ENCODE results near the gene ABCA13. TPM values are rescaled to one million over a fixed set of nuclear protein-coding genes. Genes with fewer than 3 reads are reported as not detected.
A peak's percentile ranks its signal among the peaks of the same experiment; 100 is the strongest.

ABCA13 gene
- polyA plus RNA-seq, 1 donor (not counting 4 experiments of a cell fraction or from before 2014, with no cell fraction given): 0.76 TPM

DNA sequence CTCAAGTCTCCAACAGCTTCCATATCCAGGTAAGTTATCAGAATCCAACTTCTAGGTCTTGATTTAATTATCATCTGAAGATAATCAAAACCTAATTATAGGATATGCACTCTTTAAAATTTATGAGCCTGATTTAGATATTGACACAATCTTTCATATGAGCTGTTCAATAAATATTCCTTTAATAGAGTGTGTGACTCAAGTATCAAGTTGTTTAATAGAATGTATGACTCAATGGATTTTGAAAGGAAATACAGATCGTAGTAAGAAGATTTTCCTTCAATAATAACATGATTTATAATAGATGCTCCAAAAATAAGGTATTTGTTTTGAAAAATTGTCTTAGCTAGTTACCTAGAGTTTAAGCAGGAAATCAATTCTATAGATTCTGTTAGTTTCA lies 97.8 kb downstream of the ABCA13 start:
- H3K9ac ChIP-seq (ENCODE audit: control insufficient read depth, extremely low read depth, insufficient read depth, low read length): no peak overlapping the region
- H3K4me2 ChIP-seq (ENCODE audit: control insufficient read depth, extremely low read depth, insufficient read depth, low read depth, low read length): no peak overlapping the region
- no peaks in the 10 kb centered on the region for H3K9me3 ChIP-seq (ENCODE audit: control insufficient read depth, low read depth, low read length)
- TF ChIP-seq EZH2 (IDR thresholded peaks at IDR 0.05; ENCODE audit: low read length): no peak
- TF ChIP-seq, protein P1, sequence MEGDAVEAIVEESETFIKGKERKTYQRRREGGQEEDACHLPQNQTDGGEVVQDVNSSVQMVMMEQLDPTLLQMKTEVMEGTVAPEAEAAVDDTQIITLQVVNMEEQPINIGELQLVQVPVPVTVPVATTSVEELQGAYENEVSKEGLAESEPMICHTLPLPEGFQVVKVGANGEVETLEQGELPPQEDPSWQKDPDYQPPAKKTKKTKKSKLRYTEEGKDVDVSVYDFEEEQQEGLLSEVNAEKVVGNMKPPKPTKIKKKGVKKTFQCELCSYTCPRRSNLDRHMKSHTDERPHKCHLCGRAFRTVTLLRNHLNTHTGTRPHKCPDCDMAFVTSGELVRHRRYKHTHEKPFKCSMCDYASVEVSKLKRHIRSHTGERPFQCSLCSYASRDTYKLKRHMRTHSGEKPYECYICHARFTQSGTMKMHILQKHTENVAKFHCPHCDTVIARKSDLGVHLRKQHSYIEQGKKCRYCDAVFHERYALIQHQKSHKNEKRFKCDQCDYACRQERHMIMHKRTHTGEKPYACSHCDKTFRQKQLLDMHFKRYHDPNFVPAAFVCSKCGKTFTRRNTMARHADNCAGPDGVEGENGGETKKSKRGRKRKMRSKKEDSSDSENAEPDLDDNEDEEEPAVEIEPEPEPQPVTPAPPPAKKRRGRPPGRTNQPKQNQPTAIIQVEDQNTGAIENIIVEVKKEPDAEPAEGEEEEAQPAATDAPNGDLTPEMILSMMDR (optimal IDR thresholded peaks at IDR 0.05 in 1 of 3, IDR thresholded peaks at IDR 0.05 in 1 of 3, conservative IDR thresholded peaks at IDR 0.05 in 1 of 3; ENCODE audit: extremely low read depth in 1 of 3, insufficient read depth in 2 of 3, low read length in 3 of 3): no peak
- FAIRE-seq: no peak
- peaks cover 2% of the 10 kb centered on the region for H3K27me3 ChIP-seq (ENCODE audit: control insufficient read depth, extremely low read depth, insufficient read depth, low read length)
- H3K9me1 ChIP-seq (ENCODE audit: control insufficient read depth, extremely low read depth, insufficient read depth, low read length): no peaks in the 10 kb centered on the region
- no peak overlapping the region for H2AFZ ChIP-seq (ENCODE audit: control insufficient read depth, low read length)
- no peaks in the 10 kb centered on the region for H4K20me1 ChIP-seq (ENCODE audit: control insufficient read depth, extremely low read depth, insufficient read depth, low read length)
- no peak overlapping the region for H3K4me3 ChIP-seq (ENCODE audit: control insufficient read depth in 2 of 3, extremely low read depth in 1 of 3, insufficient read depth in 2 of 3, low read depth in 1 of 3, low read length in 3 of 3)
- no peaks in the 10 kb centered on the region for H3K36me3 ChIP-seq (ENCODE audit: control insufficient read depth in 2 of 2, extremely low read depth in 1 of 2, insufficient read depth in 2 of 2, low read length in 2 of 2)
- no peak overlapping the region for H3K27ac ChIP-seq (ENCODE audit: control insufficient read depth, insufficient read depth, low read length)
- no peaks in the 10 kb centered on the region for H3K79me2 ChIP-seq (ENCODE audit: control insufficient read depth, insufficient read depth, low read length)
- H3K4me1 ChIP-seq (ENCODE audit: control insufficient read depth, extremely low read depth, insufficient read depth, low read length): peaks cover 5% of the 10 kb centered on the region
- dilution Hi-C loops (cut with MboI; ENCODE audit: extremely low pct_ligation_motif_present, low sequenced_read_pairs): no loop called here
- no peak for DNase-seq (ENCODE audit: low read depth, low spot score)

DNA sequence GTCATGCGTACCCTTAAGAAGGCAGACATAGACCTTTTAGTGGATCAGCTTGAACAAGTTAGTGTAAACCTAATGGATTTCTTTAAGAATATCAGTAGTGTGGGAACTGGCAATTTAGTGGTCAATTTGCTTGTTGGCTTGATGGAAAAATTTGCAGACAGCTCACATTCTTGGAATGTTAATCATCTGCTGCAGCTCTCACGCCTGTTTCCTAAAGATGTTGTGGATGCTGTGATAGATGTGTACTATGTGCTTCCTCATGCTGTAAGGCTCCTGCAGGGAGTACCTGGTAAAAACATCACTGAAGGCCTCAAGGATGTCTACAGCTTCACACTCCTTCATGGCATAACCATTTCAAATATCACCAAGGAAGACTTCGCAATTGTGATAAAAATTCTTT lies 103.4 kb downstream of the ABCA13 start:
- Histone ChIP-seq H3K36me3 (ENCODE audit: control insufficient read depth in 2 of 2, extremely low read depth in 1 of 2, insufficient read depth in 2 of 2, low read length in 2 of 2) (no peaks in the 10 kb centered on the region), H3K27ac (ENCODE audit: control insufficient read depth, insufficient read depth, low read length) (no peak overlapping the region), H3K4me1 (ENCODE audit: control insufficient read depth, extremely low read depth, insufficient read depth, low read length) (peaks cover 3% of the 10 kb centered on the region), H4K20me1 (ENCODE audit: control insufficient read depth, extremely low read depth, insufficient read depth, low read length) (no peaks in the 10 kb centered on the region), H3K9me1 (ENCODE audit: control insufficient read depth, extremely low read depth, insufficient read depth, low read length) (no peaks in the 10 kb centered on the region), H2AFZ (ENCODE audit: control insufficient read depth, low read length) (no peak overlapping the region), H3K27me3 (ENCODE audit: control insufficient read depth, extremely low read depth, insufficient read depth, low read length) (no peaks in the 10 kb centered on the region), H3K4me2 (ENCODE audit: control insufficient read depth, extremely low read depth, insufficient read depth, low read depth, low read length) (no peak overlapping the region), H3K4me3 (ENCODE audit: control insufficient read depth in 2 of 3, extremely low read depth in 1 of 3, insufficient read depth in 2 of 3, low read depth in 1 of 3, low read length in 3 of 3) (no peak overlapping the region), H3K79me2 (ENCODE audit: control insufficient read depth, insufficient read depth, low read length) (no peaks in the 10 kb centered on the region), H3K9me3 (ENCODE audit: control insufficient read depth, low read depth, low read length) (no peaks in the 10 kb centered on the region), H3K9ac (ENCODE audit: control insufficient read depth, extremely low read depth, insufficient read depth, low read length) (no peak overlapping the region)
- DNase-seq (ENCODE audit: low read depth, low spot score) (no peak), FAIRE-seq (peak; percentile 83)
- TF ChIP-seq EZH2 (IDR thresholded peaks at IDR 0.05; ENCODE audit: low read length): no peak
- TF ChIP-seq, protein P1 (optimal IDR thresholded peaks at IDR 0.05 in 1 of 3, IDR thresholded peaks at IDR 0.05 in 1 of 3, conservative IDR thresholded peaks at IDR 0.05 in 1 of 3; ENCODE audit: extremely low read depth in 1 of 3, insufficient read depth in 2 of 3, low read length in 3 of 3): no peak
- dilution Hi-C loops (cut with MboI; ENCODE audit: extremely low pct_ligation_motif_present, low sequenced_read_pairs): no loop called here
